IPS-11a (cell line): Measurements from ENCODE around the gene PDGFD.

Experiments
- H3K4me3 ChIP-seq: one replicate; pipeline ENCODE4 v1.5.1; 2013; ENCODE audit warnings: low read depth, low read length, control low read depth

The PDGFD gene

DNA sequence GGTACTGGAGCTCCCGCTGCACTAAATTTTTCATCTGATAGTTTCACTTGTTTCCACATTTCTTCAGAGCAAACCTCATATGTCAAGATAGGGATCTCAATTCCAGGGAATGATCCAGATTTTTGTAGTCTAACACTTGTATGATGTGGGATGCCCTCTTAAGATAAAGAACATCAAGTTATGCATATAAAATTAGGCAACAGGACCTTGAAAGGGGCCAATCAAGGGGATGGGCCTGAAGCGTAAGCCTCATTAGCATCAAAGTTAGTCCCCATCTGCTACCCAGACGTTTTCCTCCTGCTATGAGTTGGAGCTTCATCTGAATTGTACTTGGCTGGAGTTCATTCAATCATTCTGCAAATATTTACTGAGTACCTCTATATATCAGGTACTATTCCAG lies 17.5 kb downstream of the PDGFD start:
- H3K4me3 ChIP-seq = no peak overlapping the region

DNA sequence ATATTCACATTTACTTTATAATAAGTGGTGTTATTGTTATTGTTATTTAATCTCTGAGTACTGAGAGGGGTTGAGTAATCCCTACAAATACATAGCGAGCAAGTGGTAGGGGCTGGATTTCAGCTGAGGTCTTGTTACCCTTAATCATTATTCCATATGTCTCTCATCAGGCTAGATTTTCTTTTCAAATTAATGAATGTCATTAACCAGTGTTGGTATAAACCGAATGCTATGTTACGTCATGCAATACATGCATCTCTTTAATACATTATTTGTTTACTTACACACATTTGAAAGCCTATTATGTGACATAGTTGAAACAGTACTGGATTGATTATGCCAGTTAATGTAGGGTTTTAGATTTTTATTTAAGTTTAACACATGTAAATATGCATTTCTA lies 18.9 kb downstream of the PDGFD start:
- no peak overlapping the region for H3K4me3 ChIP-seq

DNA sequence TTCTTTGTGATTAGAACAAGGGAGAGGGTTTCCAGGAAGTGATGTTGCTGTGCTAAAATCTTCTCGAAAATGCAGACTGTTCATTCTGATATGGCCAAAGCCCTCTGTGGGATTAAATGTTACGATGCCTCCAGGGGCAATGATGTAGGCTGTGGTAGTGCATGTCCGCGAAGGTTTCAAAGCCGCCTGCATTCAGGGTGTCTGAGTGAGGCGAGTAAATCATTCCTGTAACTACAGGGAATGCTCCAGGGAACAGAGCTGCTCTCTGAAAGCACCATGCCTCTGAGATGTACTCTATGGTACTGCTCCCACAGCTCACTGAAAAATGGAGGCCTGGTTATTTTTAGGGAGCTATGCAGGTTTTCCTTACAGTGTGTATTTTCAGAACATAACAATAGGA lies 21.2 kb downstream of the PDGFD start:
- H3K4me3 ChIP-seq = no peak overlapping the region

DNA sequence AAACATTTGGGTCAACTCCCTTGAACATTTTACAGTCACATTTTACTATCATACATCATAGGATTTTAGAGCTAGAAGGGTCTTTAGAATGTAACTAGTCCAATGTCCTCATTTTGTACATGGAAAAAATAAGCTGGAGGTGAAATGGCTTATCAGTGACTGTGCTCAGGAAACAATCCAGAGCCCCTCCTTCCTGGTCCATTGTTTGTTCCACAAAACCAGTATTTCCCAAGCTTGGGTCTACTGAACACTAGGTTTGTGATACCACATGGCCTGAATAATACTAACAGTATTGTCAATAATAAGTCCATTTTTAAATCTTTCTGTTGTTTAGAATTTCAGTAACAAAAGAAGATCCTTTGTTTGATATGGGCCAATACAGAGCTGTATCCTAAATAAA lies 27.1 kb downstream of the PDGFD start:
- H3K4me3 ChIP-seq = no peak overlapping the region

DNA sequence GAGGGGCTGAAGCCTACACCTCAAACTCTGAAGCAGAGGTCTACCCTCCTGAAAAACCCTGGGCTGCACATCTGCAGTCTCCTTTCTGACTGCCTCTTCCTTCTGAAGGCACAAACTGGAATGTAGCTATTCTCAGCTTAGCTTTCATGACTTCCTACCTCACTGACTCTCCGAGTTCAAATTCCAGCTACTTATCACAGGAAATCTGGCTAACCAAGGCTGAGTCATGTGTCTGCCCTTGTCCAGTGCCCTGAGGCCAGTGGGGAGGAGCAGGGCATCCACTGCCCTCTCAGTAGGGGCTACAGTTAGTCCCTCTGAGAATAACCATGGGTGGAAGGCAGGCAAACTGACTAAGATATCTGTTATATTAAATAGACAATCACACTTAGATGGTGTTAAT lies 29.2 kb downstream of the PDGFD start:
- no peak overlapping the region for H3K4me3 ChIP-seq

DNA sequence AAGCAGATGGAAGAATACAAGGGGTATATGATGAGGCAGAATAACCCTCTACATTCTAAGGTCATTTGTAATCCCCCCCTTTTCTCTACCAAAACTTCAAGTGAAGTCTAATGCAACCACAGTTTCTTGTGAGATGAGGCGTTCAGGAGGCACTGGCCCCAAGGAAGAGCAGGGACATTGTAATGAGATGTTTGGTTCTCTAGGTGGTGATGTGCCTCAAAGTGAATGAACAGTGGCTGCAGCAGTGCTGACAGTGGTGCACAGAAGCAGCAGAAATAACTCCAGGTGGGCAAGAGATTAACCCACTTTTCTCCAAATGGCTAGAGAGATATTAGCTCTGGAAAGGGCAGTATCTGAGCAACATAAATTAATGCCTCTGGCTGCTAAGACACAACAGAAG lies 33.8 kb downstream of the PDGFD start:
- no peak overlapping the region for H3K4me3 ChIP-seq

DNA sequence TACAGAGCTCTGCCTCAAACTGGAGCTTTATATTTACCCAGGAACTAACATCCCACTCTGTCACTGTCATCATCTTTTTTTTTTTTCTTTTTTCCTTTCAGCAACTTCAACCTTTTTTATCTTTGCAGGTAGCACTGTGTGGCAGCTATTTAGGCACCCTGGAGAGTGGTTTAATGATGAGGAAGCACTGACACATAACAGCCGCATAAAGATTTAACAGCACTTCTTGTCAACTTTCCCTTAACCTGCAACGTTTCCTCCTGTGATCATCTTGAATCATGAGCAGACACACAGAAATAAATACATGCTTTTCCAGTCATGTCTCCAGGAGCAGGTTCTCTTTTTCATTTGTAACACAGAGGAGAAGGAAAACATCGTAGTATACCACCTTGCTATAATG lies 34.8 kb downstream of the PDGFD start:
- no peak overlapping the region for H3K4me3 ChIP-seq

DNA sequence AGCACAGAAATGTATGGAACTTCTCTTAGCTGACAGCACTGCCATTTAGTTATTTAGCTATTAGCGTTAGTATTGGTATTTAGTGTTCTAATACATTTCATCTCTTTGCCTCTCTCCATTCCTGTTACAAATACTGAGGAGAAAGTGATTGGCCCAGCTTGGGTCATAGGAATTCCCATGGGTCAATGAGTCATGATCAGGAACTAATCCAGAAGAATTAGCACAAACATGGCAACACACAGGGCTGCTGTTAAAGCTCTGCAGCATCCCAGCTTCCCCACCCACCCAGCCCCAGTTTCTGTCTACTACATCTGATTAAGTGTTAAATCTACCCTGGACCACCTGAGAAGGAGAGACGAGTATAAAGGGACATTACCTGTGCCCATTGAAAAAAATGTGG lies 36.1 kb downstream of the PDGFD start:
- no peak overlapping the region for H3K4me3 ChIP-seq

DNA sequence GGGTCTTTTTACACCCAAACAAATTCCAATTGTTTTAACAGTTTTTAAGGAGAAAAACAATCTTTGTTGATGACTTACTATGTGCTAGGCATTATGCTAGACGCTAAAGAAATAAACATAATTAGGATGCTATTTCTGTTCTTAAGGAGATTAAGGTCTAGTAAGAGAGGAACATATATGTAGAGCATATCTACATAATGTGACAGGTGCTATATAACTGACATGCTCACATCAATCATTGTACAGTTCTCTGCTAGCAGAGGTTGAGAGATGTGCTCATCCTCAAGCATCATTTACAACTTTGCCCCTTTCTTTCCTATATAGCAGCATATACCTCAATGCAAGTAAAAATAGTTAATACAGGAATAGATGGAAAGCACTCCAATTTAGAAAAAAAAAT lies 37.5 kb downstream of the PDGFD start:
- no peak overlapping the region for H3K4me3 ChIP-seq

DNA sequence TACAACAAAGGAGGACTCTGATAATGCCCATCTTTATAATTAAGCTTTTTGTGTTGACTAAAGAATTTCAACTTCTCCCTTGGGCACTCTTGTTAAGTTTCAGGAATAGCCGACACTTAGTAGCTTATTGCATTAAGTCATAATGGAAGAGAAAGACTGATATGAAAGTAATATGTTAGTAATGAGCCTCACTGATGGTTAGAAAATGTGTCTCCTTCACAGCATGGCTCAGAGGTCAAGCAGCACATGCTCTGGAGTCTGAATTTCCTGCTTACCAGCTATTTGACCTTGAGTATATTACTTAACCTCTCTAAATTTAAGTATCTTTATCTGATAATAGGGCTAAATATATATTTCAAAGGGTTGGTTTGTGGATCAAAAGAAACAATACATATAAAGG lies 39.0 kb downstream of the PDGFD start:
- no peak overlapping the region for H3K4me3 ChIP-seq

DNA sequence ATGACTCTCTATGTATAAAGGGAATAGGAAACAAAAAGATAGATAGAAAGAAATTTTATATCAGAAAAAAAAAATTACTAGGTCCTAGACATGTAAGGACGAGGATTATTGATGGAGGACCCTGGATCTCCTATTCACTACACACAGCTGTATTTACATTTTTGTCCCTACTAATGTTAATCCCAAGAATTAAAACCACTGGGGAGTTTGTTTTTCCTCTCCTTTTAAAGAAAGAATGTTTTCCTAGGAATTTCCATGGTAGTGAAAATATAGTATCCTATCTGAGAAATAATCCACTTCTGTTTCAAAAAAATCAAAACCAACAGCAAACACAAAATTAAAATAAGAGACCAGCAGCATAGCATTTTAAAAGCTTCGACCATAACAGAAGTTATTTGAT lies 41.1 kb downstream of the PDGFD start:
- no peak overlapping the region for H3K4me3 ChIP-seq

DNA sequence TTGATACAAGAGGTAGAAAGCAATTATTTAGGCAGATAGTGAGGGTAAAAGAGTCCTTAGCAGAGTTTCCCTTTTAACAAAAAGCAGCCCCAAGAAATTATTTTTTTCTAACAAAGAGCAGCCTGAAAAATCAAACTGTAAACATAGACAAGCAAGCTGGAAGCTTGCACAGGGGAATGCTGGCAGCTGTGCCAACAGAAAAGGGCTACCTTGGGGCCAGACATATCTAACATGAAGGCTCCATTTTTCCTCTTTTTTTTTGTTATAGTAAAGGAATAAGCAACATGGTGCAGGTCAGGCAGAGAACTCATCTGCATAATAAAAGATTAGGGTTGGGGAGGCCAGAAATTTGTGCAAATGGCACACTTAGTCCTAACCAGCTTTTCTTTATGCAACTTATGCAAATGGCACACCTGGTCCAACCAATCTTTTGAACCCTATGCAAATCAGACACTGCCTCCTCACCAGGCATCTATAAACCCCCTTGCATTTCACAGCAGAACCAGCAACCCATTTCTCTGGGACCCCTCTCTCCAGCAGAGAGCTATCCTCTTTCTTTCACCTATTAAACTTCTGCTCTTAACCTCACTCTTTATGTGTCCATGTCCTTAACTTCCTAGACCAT lies 41.8 kb downstream of the PDGFD start:
- no peak overlapping the region for H3K4me3 ChIP-seq

DNA sequence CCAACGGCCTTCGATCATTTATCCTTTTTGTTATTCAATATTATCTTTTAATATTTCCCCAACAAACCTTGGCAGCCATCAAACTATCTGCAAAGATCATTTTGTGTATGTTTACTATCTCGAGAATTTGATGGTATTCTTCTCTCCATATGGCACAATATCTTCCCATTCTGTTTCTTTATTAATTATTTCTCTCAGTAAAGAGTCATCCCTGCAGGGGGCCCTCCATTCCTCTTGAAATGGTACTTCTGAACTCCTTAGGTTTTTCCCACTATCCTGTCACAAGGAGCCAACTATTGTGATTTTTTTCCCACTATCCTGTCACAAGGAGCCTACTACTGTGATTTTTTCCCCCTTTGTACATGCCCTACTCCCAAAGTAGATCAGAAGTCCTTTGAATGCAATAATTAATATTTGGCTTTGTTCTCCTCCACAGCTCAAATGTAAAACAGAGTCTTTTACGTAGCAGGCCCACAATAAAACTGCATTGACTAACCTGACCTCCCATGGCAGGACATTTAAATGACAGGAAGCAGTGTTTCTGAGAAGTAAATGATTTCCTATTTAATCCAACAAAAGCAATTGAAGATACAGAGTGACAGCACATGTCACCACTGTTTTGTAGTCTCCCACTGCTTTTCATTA lies 43.3 kb downstream of the PDGFD start:
- H3K4me3 ChIP-seq = no peak overlapping the region

DNA sequence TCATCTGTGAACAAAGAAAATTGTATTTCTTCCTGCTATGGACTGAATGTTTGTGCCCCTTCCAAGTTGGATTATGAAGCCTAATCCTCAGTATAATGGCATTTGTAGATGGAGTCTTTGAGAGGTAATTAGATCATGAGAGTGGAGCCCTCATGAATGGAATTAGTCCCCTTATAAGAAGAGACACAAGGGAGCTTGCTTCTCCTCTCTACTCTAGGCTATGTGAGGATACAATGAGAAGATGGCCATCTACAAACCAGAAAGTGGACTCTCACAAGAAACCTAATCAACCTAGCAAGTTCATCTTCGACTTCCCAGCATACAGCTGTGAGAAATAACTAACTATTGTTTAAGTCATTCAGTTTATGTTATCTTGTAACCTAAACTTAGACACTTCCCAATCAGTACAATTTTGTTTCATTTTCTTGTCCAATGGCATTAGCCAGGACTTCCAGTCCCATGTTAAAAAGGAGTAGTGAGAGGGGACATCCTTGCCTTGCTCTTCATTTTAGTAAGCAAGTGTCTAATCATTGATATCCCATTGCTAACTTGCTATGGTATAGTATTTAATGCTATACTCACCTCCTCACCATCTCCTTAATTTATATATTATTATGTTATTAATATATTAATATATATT lies 45.7 kb downstream of the PDGFD start:
- no peak overlapping the region for H3K4me3 ChIP-seq

DNA sequence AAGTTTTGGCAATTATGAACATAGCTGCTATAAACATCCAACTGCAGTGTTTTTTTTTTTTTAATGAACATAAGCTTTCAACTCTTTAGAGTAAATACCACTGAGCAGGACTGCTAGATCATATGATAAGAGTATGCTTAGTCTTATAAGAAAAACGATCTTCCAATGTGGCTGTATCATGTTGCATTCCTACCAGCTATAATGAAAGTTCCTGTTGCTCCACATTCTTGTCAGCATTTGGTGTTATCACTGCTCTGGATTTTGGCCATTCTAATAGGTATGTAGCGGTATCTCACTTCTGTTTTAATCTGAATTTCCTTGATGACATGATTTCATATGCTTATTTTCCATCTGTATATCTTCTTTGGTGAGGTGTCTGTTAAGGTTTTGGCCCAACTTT lies 50.4 kb downstream of the PDGFD start:
- no peak overlapping the region for H3K4me3 ChIP-seq

DNA sequence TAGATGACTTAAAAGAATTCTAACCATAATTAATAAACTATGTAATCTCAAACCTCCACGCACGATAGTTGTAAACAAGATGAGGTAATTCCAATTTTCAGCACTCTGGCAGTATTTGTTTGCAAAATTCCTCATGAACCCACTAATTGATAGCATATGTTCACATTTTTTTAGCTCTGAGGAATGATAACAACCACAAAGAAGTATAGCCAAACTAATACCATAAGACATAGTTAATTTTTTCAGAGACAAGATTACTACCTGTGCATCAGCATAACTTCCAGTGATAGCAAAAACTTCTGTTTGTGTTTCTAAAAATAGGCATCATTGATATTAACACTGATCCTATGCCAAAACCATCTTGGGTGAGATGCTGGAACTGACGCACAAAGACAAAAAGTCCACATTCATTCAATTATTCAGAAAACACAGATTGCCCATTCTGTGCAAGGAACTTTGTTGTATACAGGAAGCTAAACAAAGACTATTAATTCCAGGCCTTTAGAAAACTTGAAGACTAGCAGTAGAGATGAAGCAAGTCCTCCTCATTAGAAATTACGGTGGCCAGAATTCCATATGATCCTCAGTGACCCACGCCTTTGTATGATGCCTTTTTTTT lies 57.7 kb downstream of the PDGFD start:
- no peak overlapping the region for H3K4me3 ChIP-seq

DNA sequence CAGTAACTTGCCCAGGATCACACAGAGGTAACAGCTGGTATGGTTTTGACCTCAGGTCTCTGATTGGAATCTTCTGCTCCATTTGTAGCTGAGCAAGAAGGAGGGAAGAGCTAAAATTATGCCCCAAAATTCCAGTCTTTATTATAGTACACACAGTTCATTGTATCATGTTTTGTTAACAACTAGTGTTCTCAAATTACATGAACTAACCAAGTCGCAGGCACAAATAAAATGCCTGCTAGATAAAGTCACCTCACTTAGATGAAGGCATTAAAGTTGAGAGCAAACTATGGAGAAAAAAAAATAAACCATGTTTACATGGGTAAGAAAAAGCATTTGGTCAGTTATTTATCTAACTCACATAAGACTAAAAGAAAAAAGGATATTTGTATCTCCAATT lies 58.8 kb downstream of the PDGFD start:
- no peak overlapping the region for H3K4me3 ChIP-seq

DNA sequence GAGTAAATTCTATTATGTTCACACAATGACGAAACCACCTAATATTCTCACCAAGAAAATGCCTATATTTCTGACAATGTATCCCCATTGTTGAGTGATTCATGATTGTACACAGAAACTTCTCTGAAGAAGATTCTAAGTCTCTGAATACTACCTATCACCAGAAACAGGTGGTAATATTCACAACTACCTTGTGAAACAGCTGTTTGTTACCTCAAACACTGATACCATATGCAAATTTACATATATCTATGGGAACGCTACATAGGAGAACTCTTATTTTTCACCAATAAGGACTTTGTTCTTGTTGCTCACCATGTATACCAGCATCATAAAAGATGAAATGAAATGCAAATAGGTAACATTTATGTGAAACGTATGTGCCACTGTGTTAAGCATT lies 59.3 kb downstream of the PDGFD start:
- no peak overlapping the region for H3K4me3 ChIP-seq

DNA sequence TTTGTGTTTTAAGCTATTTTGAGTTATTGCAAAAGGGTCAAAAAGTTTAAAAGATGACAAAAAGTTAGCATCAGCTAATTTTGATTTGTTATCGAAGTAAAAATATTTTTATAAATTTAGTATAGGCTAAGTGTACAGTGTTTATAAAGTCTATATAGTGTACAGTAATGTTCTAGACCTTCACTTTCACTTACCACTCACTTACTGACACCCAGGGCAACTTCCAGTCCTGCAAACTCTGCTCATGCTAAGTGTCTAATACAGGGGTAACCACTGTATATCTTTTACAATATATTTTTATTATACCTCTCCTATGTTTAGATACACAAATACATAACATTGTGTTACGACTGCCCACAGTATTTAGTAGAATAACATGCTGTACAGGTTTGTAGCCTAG lies 59.7 kb downstream of the PDGFD start:
- H3K4me3 ChIP-seq = no peak overlapping the region

DNA sequence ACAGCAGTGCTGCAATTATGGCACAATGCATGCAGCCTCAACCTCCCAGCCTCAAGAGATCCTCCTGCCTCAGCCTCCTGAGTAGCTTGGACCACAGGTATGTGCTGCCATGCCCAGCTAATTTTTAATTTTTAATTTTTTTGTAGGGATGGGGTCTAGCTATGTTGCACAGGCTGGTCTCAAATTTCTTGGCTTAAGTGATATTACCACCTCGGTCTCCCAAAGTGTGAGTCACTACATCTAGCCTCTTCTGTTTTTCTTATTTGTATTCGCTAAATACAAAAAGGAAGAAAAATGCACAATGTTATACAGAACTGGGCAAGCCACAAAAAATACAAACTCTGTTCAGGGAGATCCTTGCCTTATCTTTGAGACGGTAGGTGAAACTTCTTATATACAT lies 65.4 kb downstream of the PDGFD start:
- no peak overlapping the region for H3K4me3 ChIP-seq

DNA sequence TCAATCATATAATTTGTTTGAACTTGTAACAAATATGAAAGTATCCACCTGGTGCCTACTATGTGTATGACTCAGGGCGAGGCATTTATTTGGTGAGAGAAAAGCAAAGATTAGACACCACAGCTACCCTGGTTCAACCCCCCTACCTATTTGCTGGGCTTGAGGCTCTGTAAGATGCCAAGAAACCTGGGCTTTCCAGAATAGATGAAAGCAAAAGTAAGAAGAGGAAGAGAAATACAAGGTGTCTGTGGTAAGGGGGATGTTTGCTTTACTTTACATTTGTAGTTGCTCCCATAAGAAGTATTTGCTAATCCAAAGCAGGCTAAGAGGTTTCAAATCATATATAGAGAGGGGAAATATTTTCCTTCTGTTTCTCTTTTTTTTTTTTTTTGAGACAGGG lies 65.8 kb downstream of the PDGFD start:
- no peak overlapping the region for H3K4me3 ChIP-seq

DNA sequence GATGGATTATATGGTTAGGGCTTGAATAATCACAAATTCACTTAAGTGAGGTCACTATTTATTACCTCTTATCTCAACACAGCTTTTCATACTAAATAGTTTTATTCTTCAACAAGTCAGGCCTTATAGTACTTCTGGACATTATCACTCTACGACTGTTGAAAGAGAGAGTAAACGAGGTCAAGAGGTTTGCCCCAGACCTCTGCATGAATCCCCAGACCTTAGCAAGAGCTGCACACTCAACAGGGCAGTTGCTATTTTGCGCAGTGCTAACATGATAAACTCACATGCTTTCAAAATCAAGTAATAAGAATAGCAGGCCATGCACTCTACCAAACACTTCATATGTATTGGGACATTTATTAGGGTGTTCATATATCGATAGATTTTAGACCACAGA lies 67.0 kb downstream of the PDGFD start:
- H3K4me3 ChIP-seq = no peak overlapping the region
